ENCODE results near the gene OR10R2. TPM values are rescaled to one million over a fixed set of nuclear protein-coding genes. Genes with fewer than 3 reads are reported as not detected.

Gene OR10R2
- total RNA-seq, 2 experiments from 2014 or later = not detected

- no peak overlapping the region for H3K27ac Mint-ChIP-seq
- no peaks in the 10 kb centered on the region for H3K4me1 Mint-ChIP-seq (ENCODE audit: low read depth)
- intact Hi-C loops (cut with micrococcal nuclease) = no loop called here
- ChIA-PET CTCF (interaction anchor here (1.3 kb wide), 1 partner anchor 12 kb away, joined by 3 read pairs; no protein-coding TSS in a partner anchor), POLR2A (no interaction called here)
- no peak overlapping the region for H3K4me3 Mint-ChIP-seq
- no peaks in the 10 kb centered on the region for H3K9me3 Mint-ChIP-seq
- no peak for DNase-seq
- H3K36me3 Mint-ChIP-seq = no peaks in the 10 kb centered on the region
- peaks cover 7% of the 10 kb centered on the region for H3K27me3 Mint-ChIP-seq
These were observed 22.8 kb downstream of the OR10R2 start for GRCh38 chr1:158494796-158495195.

GRCh38 chr1:158496374-158496773 lies 24.4 kb downstream of the OR10R2 start:
- no peak for DNase-seq
- Mint-ChIP-seq H3K4me3 (no peak overlapping the region), H3K4me1 (ENCODE audit: low read depth) (no peaks in the 10 kb centered on the region), H3K9me3 (no peaks in the 10 kb centered on the region), H3K27me3 (peaks cover 12% of the 10 kb centered on the region), H3K27ac (no peak overlapping the region), H3K36me3 (no peaks in the 10 kb centered on the region)
- CTCF ChIA-PET = interaction anchor here (0.7 to 1.2 kb wide), 2 partner anchors 123 to 293 kb away, joined by 3 to 6 read pairs; no protein-coding TSS in a partner anchor
- intact Hi-C loops (cut with micrococcal nuclease) = loop anchor here (1.0 kb wide), 1 partner anchor 293 kb away; no protein-coding TSS in a partner anchor
- POLR2A ChIA-PET = no interaction called here

GRCh38 chr1:158506369-158506987 lies 34.5 kb downstream of the OR10R2 start:
- POLR2A ChIA-PET = no interaction called here
- H3K4me3 Mint-ChIP-seq = no peak overlapping the region
- no peaks in the 10 kb centered on the region for H3K4me1 Mint-ChIP-seq (ENCODE audit: low read depth)
- peaks cover 22% of the 10 kb centered on the region for H3K27me3 Mint-ChIP-seq
- CTCF ChIA-PET = interaction anchor here (0.6 to 2.7 kb wide), 15 partner anchors 12 to 708 kb away, joined by 3 to 21 read pairs (median 3); no protein-coding TSS in a partner anchor
- H3K9me3 Mint-ChIP-seq = no peaks in the 10 kb centered on the region
- H3K36me3 Mint-ChIP-seq = no peaks in the 10 kb centered on the region
- DNase-seq = peak; percentile 56
- H3K27ac Mint-ChIP-seq = no peak overlapping the region
- intact Hi-C loops (cut with micrococcal nuclease) = loop anchor here (1.0 to 10.0 kb wide), 3 partner anchors 492 to 698 kb away; partner anchors contain the start of genes ACKR1 and AIM2

GRCh38 chr1:158507511-158507910 lies 35.5 kb downstream of the OR10R2 start:
- ChIA-PET CTCF (interaction anchor here (1.1 to 2.7 kb wide), 4 partner anchors 20 to 707 kb away, joined by 3 to 9 read pairs (median 6); no protein-coding TSS in a partner anchor), POLR2A (no interaction called here)
- Mint-ChIP-seq H3K4me1 (ENCODE audit: low read depth) (no peaks in the 10 kb centered on the region), H3K4me3 (no peak overlapping the region), H3K36me3 (no peaks in the 10 kb centered on the region), H3K9me3 (no peaks in the 10 kb centered on the region), H3K27ac (no peak overlapping the region), H3K27me3 (peaks cover 18% of the 10 kb centered on the region)
- no peak for DNase-seq
- intact Hi-C loops (cut with micrococcal nuclease) = loop anchor here (10.0 kb wide), 2 partner anchors 567 to 697 kb away; partner anchors contain the start of genes ACKR1 and AIM2

- no peak overlapping the region for H3K4me3 Mint-ChIP-seq
- ChIA-PET POLR2A (no interaction called here), CTCF (no interaction called here)
- H3K27ac Mint-ChIP-seq = no peak overlapping the region
- peaks cover 19% of the 10 kb centered on the region for H3K27me3 Mint-ChIP-seq
- DNase-seq = no peak
- H3K9me3 Mint-ChIP-seq = no peaks in the 10 kb centered on the region
- no peaks in the 10 kb centered on the region for H3K36me3 Mint-ChIP-seq
- H3K4me1 Mint-ChIP-seq (ENCODE audit: low read depth) = no peaks in the 10 kb centered on the region
- intact Hi-C loops (cut with micrococcal nuclease) = loop anchor here (10.0 kb wide), 2 partner anchors 565 to 695 kb away; partner anchors contain the start of genes ACKR1 and AIM2
These were observed 37.6 kb downstream of the OR10R2 start for GRCh38 chr1:158509471-158510156.

- Mint-ChIP-seq H3K36me3 (no peaks in the 10 kb centered on the region), H3K4me1 (ENCODE audit: low read depth) (no peaks in the 10 kb centered on the region), H3K27ac (no peak overlapping the region), H3K4me3 (no peak overlapping the region), H3K27me3 (peaks cover 12% of the 10 kb centered on the region), H3K9me3 (no peaks in the 10 kb centered on the region)
- POLR2A ChIA-PET = no interaction called here
- CTCF ChIA-PET = no interaction called here
- DNase-seq = no peak
- intact Hi-C loops (cut with micrococcal nuclease) = no loop called here
These were observed 44.9 kb downstream of the OR10R2 start for GRCh38 chr1:158516966-158517365.

- H3K4me3 Mint-ChIP-seq = no peak overlapping the region
- no peaks in the 10 kb centered on the region for H3K9me3 Mint-ChIP-seq
- no peaks in the 10 kb centered on the region for H3K4me1 Mint-ChIP-seq (ENCODE audit: low read depth)
- no peak for DNase-seq
- H3K27ac Mint-ChIP-seq = no peak overlapping the region
- intact Hi-C loops (cut with micrococcal nuclease) = no loop called here
- H3K27me3 Mint-ChIP-seq = peaks cover 17% of the 10 kb centered on the region
- ChIA-PET POLR2A (no interaction called here), CTCF (interaction anchor here (1.0 kb wide), 1 partner anchor 13 kb away, joined by 3 read pairs; no protein-coding TSS in a partner anchor)
- no peaks in the 10 kb centered on the region for H3K36me3 Mint-ChIP-seq
These were observed 48.0 kb downstream of the OR10R2 start for GRCh38 chr1:158520021-158520420.

GRCh38 chr1:158520955-158521665 lies 49.1 kb downstream of the OR10R2 start:
- H3K4me3 Mint-ChIP-seq = no peak overlapping the region
- no peak for DNase-seq
- ChIA-PET POLR2A (no interaction called here), CTCF (interaction anchor here (0.7 kb wide), 1 partner anchor 165 kb away, joined by 3 read pairs; the partner anchor contains the start of gene SPTA1)
- H3K9me3 Mint-ChIP-seq = no peaks in the 10 kb centered on the region
- no peaks in the 10 kb centered on the region for H3K4me1 Mint-ChIP-seq (ENCODE audit: low read depth)
- intact Hi-C loops (cut with micrococcal nuclease) = no loop called here
- no peak overlapping the region for H3K27ac Mint-ChIP-seq
- peaks cover 17% of the 10 kb centered on the region for H3K27me3 Mint-ChIP-seq
- no peaks in the 10 kb centered on the region for H3K36me3 Mint-ChIP-seq

- Mint-ChIP-seq H3K27me3 (peaks cover 17% of the 10 kb centered on the region), H3K36me3 (no peaks in the 10 kb centered on the region), H3K27ac (no peak overlapping the region), H3K9me3 (no peaks in the 10 kb centered on the region), H3K4me1 (ENCODE audit: low read depth) (no peaks in the 10 kb centered on the region), H3K4me3 (no peak overlapping the region)
- ChIA-PET CTCF (no interaction called here), POLR2A (no interaction called here)
- DNase-seq = no peak
- intact Hi-C loops (cut with micrococcal nuclease) = no loop called here
These were observed 49.6 kb downstream of the OR10R2 start for GRCh38 chr1:158521666-158522058.

- no peak for DNase-seq
- H3K27ac Mint-ChIP-seq = no peak overlapping the region
- H3K4me3 Mint-ChIP-seq = no peak overlapping the region
- intact Hi-C loops (cut with micrococcal nuclease) = loop anchor here (1.0 kb wide), 1 partner anchor 323 kb away; no protein-coding TSS in a partner anchor
- H3K4me1 Mint-ChIP-seq (ENCODE audit: low read depth) = no peaks in the 10 kb centered on the region
- ChIA-PET CTCF (interaction anchor here (0.7 to 4.1 kb wide), 8 partner anchors 10 to 323 kb away, joined by 3 to 33 read pairs (median 4); no protein-coding TSS in a partner anchor), POLR2A (no interaction called here)
- no peaks in the 10 kb centered on the region for H3K9me3 Mint-ChIP-seq
- no peaks in the 10 kb centered on the region for H3K36me3 Mint-ChIP-seq
- peaks cover 12% of the 10 kb centered on the region for H3K27me3 Mint-ChIP-seq
These were observed 55.3 kb downstream of the OR10R2 start for GRCh38 chr1:158527190-158527815.

All from activated CD4-positive, alpha-beta memory T cell treated with anti-CD3 and anti-CD28 coated beads for 36 hours (primary cell).